GM19193 (cell line): ENCODE data around the gene SHISA3.

Source experiments
- POLR2A ChIP-seq: IDR thresholded peaks from 4 replicates; pipeline ENCODE4 v1.6.1; 2011; ENCODE audit not compliant: insufficient read depth, insufficient read length; ENCODE audit errors: extremely low read depth

Gene SHISA3

DNA sequence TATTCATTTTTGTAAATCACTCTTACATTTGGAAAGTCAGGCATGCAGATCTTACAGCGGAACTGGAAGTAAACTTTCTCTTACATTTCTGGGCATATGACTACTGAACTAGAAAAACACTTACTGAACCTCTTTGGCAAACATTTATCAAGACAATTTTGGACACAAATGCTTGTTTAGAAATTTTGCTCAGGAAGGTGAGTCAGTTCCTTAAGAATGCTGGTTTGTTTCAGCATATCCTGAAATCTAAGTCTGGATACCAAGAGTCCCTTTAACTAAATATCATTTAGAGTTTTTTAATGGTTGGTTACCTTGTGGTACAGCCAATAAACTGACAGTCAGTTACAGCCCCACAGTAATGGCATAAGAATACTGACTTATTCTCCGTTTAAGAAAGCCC lies 15.0 kb downstream of the SHISA3 start:
- no peak for TF ChIP-seq POLR2A

DNA sequence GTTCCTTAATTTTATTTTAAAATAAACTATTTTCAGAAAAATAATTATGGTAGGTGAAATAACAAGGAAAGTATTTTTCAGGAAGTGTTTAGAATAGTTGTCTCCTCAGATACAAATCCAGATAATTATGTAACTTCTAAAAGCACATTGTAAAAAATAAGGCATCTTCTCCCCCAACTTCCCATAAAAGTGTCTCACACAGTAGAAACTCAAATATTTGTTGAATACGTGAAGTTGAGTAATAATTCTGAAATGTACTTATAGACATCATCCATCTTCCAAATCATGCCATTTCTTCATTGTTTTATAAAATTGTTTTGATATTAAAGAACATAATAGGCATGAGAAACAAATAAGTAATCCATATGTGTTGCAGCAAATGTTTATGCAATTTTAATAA lies 18.0 kb downstream of the SHISA3 start:
- TF ChIP-seq POLR2A: no peak

DNA sequence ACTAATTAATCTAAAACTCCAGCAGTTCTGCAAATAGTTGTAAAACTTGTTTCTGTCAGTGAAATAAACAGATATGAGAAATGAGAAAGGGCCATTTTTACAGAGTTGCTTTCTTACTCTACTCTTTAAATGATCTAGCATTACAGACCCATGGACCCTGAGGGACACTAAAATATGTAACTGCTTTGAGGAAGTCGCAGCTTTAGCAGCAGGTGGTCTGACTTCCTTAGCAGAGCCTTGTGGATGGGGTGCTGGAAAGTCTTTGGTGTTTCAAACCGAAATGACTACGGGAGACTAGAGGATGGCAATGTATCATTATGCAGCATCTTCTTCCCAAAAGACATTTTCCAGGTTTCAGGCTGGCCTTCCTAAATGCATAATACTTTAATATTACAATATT lies 18.7 kb downstream of the SHISA3 start:
- TF ChIP-seq POLR2A: no peak

DNA sequence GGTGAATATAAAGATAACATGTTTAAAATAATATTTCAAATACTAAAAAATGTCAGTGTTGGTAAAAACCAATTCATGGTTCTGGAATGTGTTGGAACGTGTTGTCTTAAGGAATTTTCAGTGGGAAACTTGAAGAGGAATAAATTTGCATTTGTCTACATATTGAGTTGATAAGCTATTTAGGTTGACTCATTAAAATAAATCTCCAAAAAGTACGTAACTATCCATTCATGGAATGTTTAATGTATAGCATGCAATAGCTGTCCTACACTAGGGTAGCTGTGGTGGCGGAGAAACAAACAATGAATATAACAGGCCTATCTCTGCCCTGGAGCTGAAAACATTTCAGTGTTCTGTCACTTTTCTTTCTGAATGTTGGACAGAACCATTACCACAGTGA lies 20.3 kb downstream of the SHISA3 start:
- no peak for TF ChIP-seq POLR2A

DNA sequence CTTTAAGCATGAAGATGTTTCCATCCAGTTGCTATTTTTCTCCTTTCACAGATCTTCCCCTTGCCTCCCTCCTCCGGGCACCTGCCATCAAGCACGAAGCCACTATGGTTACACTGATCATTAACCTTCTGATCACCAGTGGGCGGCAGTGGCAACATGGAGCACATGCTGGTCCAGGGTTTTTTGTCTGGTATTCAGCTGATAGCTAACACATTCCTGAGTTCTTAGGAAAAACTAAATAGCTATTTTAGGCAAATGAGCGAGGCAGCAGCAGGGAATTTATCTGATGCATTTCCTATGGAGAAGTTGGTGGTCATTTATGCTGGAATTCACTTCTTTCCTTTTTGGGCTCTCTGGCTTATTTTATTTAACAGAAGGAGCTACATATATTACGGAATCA lies 22.9 kb downstream of the SHISA3 start:
- no peak for TF ChIP-seq POLR2A

DNA sequence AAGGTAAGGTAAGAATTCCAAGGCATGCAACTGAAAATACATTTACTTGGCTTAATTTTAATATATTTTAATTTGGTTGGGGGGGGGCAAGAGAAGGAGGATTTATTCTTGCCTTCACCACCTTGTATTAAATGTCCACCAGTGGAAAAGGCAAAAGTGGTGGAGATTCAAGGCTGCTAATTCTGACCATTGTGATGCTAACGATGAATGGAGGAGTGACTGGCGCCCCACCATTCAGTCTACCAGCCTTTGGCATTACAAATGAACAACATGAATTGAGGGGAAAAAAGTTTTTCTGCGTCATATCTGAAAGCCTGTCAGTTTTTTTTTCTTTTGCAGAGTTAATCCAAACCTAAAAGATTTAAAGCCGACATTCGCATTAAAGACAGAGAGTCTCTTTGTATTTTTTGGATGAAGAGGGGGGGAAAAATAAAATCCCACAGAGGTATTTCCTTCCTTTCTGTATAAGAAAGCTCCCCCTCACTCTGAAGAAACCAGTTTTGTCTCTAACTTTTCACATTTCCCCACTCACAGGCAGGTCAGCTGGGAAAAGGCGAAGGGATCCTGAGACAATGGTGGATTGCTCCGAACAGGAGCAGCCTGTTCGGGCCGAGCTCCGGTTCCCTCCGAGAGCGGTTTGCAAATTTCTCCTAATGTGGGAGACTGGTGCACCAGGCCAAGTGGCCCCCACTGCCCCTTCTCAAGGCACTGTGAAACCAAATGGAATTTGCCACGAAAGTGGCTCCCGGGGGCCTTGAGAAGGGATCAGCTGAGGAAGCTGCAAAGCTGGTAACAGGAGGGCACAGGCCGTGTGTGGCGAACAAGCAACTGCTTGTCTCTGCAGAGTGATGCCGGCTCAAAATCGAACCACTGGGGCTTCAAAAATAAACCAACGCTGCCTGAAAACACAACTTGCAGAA lies 28.1 kb downstream of the SHISA3 start:
- TF ChIP-seq POLR2A: no peak

DNA sequence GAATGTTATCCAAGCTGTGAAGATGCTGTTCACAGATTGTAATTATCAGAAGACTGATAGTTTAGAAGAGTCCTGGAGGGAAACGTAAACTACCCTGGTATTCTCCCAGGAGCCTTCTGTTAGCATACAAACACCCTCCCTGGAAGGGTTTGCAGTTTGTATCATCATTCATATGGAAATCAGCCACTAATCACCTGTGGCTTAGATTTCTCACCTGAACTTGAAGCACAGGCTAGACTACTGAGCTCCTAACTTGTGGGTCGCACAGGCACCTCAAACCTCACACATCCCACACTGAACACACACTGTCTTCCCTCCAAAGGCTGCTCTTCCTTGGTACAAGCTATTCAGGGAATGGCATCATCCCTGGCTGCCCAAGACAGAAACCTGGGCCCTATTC lies 30.7 kb downstream of the SHISA3 start:
- no peak for TF ChIP-seq POLR2A

DNA sequence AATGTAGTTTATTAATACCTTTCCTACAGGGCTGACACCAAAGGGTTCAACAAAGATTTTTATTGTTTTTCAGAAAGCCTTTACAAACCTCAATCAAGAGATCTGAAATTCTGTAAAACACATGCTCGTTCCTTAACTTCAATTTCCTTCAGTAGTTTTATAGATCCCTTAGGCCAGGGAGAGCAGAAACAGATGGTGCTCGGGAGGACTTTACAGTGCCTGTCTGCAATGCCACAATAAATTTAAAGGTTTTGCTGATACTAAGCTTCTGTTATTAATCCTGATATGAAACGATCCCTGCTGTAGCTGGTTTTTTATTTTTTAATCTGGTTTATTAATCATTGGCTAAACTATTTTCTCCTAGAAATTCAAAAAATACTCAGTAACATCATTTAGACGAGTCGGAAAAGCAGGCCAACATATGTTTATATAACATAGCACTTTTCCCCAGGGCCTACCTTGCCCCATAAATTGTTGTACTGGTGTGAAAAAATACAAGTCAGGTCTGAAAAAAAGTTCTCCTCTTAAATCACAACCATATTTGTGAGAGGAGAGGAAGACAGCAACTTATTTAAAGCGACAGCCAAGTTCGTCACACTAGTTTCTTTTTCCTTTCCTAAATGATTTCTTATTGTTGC lies 39.8 kb downstream of the SHISA3 start:
- no peak for TF ChIP-seq POLR2A

DNA sequence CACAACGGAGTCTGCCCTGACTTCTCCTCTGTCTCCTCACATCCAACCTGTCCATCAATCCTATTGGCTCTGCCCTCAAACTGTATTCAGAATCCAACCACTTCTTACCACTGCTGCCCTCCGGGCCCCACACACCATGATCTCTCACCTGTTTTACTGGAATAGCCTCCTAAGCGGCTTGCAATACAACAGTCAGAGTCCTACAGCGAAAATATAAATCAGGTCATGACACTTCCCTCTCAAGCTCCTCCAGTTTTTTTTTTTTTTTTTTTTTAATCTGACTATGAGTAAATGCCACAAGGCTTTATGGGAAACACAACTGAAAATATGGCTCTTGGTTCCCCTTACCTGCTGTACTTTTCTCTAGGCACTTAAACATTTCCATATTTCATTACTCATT lies 42.8 kb downstream of the SHISA3 start:
- no peak for TF ChIP-seq POLR2A

DNA sequence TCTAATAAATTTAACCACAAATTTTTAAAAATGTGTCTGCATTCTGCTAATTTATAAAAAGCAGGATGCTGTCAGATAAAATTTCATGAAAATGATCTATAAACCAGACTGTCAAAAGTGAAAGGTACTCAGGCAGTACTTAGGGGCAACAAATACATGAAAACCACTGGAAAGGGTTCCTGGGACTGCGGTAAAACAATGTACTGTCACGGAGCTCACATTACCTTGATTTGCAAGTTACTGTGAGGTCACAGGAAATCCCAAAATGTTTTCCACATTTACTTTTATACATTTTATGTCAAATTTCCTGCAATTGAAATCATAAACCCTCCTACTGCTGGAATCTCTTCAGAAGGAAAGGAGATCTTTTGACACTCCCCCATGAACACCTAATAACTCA lies 45.3 kb downstream of the SHISA3 start:
- TF ChIP-seq POLR2A: no peak

DNA sequence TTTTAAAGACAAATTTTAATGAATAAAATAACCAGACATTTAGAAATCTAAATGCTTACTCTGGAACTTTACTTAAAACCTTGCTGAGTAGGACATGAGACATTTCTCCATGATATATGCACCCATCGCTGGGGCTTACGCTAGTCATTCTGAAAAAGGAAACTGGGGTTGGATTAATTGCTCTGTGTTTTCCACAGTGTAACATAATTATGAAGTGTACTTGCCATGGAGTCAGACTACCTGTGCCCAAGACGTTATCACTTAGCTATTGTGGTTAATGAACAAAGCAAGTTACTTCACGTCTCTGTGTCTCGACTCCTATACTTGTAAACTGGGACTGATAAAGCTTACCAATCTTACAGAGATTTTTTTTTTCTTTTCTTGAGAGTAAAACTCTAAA lies 47.8 kb downstream of the SHISA3 start:
- TF ChIP-seq POLR2A: no peak

DNA sequence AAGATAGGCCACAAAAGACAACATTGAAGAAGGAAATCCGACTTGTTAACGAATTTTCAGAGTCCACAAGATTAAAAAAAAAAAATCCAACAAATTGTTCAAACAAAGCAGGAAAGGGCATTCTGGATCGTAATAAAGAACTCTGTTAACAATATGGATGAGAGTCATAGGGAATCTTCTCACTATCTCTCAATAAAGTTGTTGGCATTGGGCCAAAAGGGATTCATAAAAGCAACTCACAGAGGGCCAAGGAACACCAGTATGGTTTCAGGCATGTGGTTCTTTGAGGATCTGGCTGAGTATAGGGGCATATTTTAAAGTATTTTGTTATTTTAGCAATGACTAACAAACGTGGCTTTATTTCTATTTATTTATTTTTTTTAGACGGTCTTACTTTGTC lies 49.5 kb downstream of the SHISA3 start:
- TF ChIP-seq POLR2A: no peak
